ENCODE measurements around the gene STX18.

DNA sequence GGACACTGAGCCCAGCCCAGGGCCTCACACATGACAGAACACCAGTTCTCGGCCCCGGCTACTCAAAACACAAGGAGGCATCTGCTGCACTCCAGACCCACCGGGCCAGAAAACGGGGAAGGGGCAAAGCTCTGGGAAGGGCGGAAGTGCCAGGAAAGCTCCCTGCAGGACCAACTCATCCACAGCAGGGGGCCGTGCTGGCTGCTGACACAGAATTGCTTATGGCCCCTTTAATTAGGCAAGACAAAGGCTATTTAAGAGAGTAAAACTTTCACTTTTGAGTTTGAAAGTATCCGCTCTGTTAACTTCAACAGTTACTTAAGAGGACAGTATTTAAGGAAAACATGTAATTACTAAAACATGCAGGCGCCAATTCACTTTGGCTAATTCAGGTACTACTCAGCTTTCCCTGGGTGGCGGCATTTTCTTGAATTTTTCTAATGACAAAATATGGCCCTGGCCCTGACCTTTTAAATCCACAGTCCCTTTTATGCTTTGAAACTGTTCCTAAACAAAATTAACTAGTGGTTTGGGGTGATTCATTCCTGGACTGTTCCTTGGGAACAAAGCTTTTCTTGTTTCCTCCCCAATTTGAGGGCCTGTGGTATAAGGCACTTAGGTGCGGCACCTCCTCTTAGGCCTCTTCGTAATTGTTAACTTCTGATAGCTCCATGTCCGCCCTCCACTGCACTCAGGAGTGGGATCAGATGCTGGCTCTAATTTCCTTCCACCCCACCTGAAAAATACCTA is 114.6 kb downstream of the STX18 start:
- TF ChIP-seq, protein P1, sequence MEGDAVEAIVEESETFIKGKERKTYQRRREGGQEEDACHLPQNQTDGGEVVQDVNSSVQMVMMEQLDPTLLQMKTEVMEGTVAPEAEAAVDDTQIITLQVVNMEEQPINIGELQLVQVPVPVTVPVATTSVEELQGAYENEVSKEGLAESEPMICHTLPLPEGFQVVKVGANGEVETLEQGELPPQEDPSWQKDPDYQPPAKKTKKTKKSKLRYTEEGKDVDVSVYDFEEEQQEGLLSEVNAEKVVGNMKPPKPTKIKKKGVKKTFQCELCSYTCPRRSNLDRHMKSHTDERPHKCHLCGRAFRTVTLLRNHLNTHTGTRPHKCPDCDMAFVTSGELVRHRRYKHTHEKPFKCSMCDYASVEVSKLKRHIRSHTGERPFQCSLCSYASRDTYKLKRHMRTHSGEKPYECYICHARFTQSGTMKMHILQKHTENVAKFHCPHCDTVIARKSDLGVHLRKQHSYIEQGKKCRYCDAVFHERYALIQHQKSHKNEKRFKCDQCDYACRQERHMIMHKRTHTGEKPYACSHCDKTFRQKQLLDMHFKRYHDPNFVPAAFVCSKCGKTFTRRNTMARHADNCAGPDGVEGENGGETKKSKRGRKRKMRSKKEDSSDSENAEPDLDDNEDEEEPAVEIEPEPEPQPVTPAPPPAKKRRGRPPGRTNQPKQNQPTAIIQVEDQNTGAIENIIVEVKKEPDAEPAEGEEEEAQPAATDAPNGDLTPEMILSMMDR (IDR thresholded peaks at IDR 0.05) = no peak
- TF ChIP-seq EP300 (IDR thresholded peaks at IDR 0.05; ENCODE audit: low read depth) (no peak), POLR2A (IDR thresholded peaks at IDR 0.05) (no peak)
